ENCODE measurements around the gene KDM1B.
A peak's percentile ranks its signal among the peaks of the same experiment; 100 is the strongest.

The KDM1B gene

DNA sequence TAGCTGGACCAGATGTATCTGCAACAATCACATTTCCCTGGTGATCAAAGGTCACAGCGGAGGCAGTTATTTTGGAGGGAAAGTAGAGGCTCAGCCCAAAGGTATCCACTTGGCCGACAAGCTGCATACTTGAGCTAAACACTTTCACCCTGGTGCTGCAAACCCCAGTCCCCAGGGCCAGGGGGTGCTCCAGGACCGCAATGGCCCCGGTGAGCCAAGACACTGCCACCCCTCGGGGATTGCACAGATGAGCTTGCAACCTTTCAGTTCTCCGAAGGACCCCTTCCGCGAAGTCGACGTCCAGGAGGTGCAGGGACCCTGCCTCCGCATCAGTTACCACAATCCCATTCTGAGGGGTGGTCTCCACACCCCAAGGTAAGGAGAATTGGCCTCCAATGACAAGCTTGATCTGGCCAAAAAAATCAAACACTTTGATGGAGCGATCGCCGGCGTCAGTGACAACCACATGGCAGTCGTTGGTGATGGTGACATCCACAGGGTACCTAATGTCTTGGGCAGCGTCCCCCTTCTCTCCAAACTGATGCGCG is 33.6 kb upstream of the KDM1B start:
- TF ChIP-seq, protein P1, sequence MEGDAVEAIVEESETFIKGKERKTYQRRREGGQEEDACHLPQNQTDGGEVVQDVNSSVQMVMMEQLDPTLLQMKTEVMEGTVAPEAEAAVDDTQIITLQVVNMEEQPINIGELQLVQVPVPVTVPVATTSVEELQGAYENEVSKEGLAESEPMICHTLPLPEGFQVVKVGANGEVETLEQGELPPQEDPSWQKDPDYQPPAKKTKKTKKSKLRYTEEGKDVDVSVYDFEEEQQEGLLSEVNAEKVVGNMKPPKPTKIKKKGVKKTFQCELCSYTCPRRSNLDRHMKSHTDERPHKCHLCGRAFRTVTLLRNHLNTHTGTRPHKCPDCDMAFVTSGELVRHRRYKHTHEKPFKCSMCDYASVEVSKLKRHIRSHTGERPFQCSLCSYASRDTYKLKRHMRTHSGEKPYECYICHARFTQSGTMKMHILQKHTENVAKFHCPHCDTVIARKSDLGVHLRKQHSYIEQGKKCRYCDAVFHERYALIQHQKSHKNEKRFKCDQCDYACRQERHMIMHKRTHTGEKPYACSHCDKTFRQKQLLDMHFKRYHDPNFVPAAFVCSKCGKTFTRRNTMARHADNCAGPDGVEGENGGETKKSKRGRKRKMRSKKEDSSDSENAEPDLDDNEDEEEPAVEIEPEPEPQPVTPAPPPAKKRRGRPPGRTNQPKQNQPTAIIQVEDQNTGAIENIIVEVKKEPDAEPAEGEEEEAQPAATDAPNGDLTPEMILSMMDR (IDR thresholded peaks at IDR 0.05; ENCODE audit: low read depth, low read length), result no peak
- no peak overlapping the region for H3K4me3 ChIP-seq (ENCODE audit: low read depth, low read length)

DNA sequence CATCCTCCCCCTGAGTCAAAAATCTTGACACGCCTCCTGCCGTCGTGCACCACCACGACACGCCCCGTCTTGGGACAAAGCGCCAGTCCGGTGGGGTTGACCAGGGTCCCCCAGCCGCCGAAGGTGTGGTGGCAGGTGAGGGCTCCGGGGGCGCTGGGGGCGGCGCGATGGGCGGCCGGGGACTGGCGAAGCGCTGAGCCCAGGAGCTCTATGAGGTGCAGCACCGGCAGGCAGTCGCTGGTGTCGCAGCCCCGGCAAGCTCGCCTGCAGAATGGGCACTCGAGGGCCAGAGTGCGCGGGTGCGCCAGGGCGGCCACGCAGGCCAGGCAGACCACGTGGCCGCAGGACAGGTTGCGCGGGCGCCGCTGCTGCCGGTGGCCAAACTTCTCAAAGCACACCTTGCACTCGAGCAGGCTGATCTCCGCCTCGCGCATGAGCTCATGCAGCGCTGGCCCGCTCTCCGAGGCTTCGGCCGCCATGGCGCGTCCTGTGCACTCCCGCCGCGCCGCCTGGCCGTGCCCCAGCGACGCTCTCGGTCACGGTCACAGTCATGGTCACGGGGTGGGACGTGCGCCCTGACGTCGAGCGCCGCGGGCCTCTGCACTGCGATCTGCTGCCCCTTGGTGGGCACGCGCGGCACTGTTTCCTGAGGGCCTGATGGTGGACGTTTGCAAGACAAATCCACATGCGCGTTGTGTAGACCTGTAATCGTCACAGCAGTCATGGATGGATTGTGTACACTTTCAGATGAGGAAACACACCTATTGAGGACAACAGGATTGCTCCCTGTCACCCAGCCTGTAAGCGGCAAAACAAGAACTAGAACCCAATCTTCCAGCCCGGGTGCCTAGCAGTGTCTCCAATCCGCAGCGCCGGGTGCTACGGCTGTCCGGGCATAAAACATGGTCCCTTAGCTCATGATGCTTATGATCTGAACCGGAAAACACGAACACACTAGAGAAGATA is 32.8 kb upstream of the KDM1B start, which contains the start of gene NHLRC1:
NHLRC1 (minus strand) TSS at position 550 of the 966 bp plus-strand sequence; CDS start at position 479, 71 bp downstream.
- TF ChIP-seq, protein P1 (IDR thresholded peaks at IDR 0.05; ENCODE audit: low read depth, low read length), result peak; percentile 77
- H3K4me3 ChIP-seq (ENCODE audit: low read depth, low read length), result peak within 1 kb of the TSS; percentile 51

DNA sequence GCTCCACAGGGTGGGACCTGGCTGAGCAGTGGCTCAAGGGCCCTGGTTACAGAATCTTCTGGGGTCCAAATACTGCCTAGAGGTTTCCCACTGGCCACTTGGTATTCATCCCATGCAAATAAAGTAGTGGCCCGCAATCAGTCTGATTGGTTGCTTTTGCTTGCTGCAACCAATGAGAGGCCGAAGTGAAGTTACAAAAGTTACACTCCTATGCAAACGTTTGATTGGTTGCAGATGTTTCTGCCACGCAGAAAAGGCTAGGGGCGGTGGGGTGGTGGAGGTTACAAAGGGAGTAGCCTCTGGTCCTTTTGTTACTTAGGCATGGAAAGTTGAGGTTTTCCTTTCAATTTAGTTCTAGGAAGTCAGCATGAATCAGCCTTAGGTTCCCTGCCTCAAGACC is 29.1 kb upstream of the KDM1B start:
- TF ChIP-seq, protein P1 (IDR thresholded peaks at IDR 0.05; ENCODE audit: low read depth, low read length), result no peak
- no peak overlapping the region for H3K4me3 ChIP-seq (ENCODE audit: low read depth, low read length)

DNA sequence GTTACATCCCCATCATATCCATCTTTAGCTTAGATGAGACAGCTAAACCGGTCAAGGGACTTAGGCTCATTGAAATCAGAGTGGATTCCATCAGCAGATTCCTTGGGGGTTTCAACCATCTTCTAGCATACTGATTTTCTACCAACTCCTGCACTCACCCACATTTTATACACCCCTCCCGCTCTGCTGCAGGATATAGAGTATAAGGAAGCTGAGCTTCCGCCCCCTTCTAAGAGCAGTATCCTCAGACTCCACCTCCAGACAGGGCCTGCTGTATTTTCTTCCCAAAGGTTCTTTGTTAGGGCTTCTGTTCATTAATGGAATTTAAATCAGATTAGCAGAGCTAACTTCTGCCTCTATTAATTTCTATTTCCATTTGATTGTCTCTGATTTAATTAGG is 22.9 kb upstream of the KDM1B start:
- no peak overlapping the region for H3K4me3 ChIP-seq (ENCODE audit: low read depth, low read length)
- TF ChIP-seq, protein P1 (IDR thresholded peaks at IDR 0.05; ENCODE audit: low read depth, low read length), result no peak

DNA sequence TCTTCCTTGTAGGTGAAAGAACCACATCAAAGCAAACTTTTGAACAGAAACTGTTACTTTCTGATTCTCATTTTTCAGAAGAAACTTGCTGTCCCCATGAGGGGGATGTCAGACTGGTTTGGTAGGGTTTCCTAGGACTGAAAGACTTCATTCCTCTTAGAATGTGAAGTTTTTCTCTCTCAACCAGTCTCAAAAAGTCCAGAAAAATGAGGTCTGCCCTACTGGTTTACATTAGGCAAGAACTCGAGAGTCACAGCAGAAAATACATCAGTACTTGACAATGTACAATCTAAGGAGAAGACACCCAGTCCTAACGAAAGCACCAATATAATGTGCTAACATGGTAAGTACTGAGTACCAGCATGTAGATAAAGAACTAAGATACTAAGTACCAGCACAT is 20.1 kb upstream of the KDM1B start:
- TF ChIP-seq, protein P1 (IDR thresholded peaks at IDR 0.05; ENCODE audit: low read depth, low read length), result no peak

DNA sequence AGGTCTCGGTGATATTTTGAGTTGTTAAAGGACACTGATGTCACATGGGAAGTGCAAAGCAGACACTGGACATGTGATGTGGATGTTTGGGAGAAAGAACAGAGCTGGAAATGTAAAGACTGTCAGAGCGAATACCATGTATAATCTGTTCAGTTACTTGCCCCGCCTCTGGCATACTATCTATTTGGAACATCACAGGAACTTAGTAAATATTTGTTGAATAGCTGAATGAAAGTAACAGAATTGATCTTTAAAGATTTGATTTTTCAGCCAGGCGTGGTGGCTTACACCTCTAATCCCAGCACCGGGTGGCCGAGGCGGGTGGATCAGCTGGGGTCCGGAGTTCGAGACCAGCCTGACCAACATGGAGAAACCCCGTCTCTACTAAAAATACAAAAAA is 19.0 kb upstream of the KDM1B start:
- H3K4me3 ChIP-seq (ENCODE audit: low read depth, low read length), result no peak overlapping the region

More for the DNA sequence above, 20.1 kb upstream of the KDM1B start:
- H3K4me3 ChIP-seq (ENCODE audit: low read depth, low read length), result no peak overlapping the region

More for the DNA sequence above, 19.0 kb upstream of the KDM1B start:
- TF ChIP-seq, protein P1 (IDR thresholded peaks at IDR 0.05; ENCODE audit: low read depth, low read length), result no peak
